Spinal cord (tissue), 10 donors: ENCODE measurements around the gene ATP1A3. TPM values are rescaled to one million over a fixed set of nuclear protein-coding genes. Genes with fewer than 3 reads are reported as not detected.
"Not testable (repeated sequence)": the region's sequence is repeated elsewhere in the genome, so short reads cannot be mapped to it uniquely, and the experiment has no call there.

Experiments used
- DNase-seq, 6 donors: peaks; one replicate each; pipeline versions ENCODE4 v3.0.0 to v3.0.0-alpha.2; 2013 to 2015; ENCODE audit warnings: low spot score in 6 of 6, low read depth in 4 of 6
- H3K27ac ChIP-seq: one replicate; pipeline ENCODE4 v1.5.1; 2013; ENCODE audit warnings: low read depth, low read length, control low read depth
- H3K27me3 ChIP-seq: one replicate; pipeline ENCODE4 v1.6.1; 2013; ENCODE audit warnings: low read length; ENCODE audit not compliant: control insufficient read depth, insufficient read depth
- H3K36me3 ChIP-seq: one replicate; pipeline ENCODE4 v1.6.1; 2013; ENCODE audit warnings: low read length; ENCODE audit not compliant: control insufficient read depth, insufficient read depth
- H3K4me1 ChIP-seq: one replicate; pipeline ENCODE4 v1.6.1; 2013; ENCODE audit warnings: low read length; ENCODE audit not compliant: control insufficient read depth, insufficient read depth
- H3K4me3 ChIP-seq: one replicate; pipeline ENCODE4 v1.5.1; 2013; ENCODE audit warnings: low read depth, low read length, control low read depth
- H3K9me3 ChIP-seq: one replicate; pipeline ENCODE4 v1.6.1; 2013; ENCODE audit warnings: low read length; ENCODE audit not compliant: control insufficient read depth, insufficient read depth
- WGBS: methylation state at CpG from one replicate; pipeline ENCODE4 v1.1.5; 2013; ENCODE audit warnings: missing lambda C conversion rate; ENCODE audit not compliant: insufficient coverage; 5-methylcytosine and 5-hydroxymethylcytosine counted together
- polyA plus RNA-seq, 2 donors: library from polyadenylated mRNA; unstranded; fragments of 120-200 nt; gene quantifications; one replicate each; pipeline ENCODE4 v1.2.1, GENCODE V29; 2013; ENCODE audit not compliant: insufficient read length in 2 of 2
- total RNA-seq, 2 donors: library from RNA; depleted of rRNA in 1 of 2; stranded (reverse); fragments of 120-200 nt in 1 of 2; fragments of >200 nt in 1 of 2; gene quantifications; one replicate each; pipeline versions ENCODE4 v1.2.3 to v1.2.4, GENCODE V29; 2013 to 2014
- donor health status: healthy.

Gene ATP1A3
- total and polyA plus RNA-seq, 4 donors, result 85.0 to 704 (median 538) TPM

DNA sequence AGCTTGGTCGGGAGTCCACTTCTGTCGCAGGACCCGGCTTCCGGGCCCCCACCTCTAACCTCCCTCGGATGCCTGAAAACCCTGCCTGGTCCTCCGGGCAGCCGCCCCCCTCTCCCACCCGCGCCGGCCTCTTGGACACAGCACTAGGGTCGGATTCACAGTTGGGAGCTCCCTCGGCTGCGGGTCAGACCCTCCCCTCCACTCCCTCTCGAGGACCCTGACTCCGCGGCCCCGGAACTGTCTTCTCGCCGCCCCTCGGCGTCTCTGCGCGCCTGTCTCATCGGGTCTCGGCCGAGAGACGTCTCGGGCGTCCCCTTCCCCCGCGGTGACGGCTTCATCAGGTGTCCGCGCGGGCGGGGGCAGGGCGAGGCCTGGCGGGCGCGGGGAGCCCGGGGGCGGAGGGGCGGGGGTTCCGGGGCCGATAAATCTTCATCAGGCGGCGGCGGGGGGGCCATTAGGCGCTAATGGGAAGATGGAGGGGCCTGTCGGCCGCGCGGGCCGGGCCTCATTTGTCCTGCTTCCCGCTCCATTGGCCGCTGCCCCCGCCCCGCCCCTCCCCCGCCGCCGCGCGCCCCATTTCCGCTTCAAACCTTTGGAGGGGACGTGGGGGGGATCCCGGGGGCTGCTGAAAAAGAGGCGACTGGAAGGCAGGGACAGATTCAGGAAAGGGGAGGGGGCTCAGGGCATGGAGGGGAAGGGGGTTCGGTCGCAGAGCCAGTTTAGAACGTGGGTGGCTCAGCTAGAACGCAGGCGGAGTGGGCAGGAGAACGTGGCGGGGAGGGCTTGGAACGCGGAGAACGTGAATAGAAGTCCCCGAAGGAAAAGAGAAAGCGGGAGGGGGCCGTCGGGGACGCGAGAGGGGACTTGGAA is 53.9 kb downstream of the ATP1A3 start:
- Histone ChIP-seq H3K27me3 (peaks cover 44% of the 10 kb centered on the region), H3K27ac (no peak overlapping the region), H3K4me1 (peaks cover 23% of the 10 kb centered on the region), H3K36me3 (no peaks in the 10 kb centered on the region), H3K9me3 (no peaks in the 10 kb centered on the region), H3K4me3 (peak overlapping the region; percentile 48)
- peak in 2 of 6 donors; percentile 53 for DNase-seq
- under 1% methylated on average over 82 of the region's 83 CpGs for WGBS

GRCh38 chr19:41939209-41939608 is 54.8 kb downstream of the ATP1A3 start:
- Histone ChIP-seq H3K27me3 (peaks cover 52% of the 10 kb centered on the region), H3K4me1 (peaks cover 23% of the 10 kb centered on the region)
- H3K9me3 ChIP-seq, H3K36me3 ChIP-seq, DNase-seq, H3K27ac ChIP-seq, H3K4me3 ChIP-seq: not testable (repeated sequence)

DNA sequence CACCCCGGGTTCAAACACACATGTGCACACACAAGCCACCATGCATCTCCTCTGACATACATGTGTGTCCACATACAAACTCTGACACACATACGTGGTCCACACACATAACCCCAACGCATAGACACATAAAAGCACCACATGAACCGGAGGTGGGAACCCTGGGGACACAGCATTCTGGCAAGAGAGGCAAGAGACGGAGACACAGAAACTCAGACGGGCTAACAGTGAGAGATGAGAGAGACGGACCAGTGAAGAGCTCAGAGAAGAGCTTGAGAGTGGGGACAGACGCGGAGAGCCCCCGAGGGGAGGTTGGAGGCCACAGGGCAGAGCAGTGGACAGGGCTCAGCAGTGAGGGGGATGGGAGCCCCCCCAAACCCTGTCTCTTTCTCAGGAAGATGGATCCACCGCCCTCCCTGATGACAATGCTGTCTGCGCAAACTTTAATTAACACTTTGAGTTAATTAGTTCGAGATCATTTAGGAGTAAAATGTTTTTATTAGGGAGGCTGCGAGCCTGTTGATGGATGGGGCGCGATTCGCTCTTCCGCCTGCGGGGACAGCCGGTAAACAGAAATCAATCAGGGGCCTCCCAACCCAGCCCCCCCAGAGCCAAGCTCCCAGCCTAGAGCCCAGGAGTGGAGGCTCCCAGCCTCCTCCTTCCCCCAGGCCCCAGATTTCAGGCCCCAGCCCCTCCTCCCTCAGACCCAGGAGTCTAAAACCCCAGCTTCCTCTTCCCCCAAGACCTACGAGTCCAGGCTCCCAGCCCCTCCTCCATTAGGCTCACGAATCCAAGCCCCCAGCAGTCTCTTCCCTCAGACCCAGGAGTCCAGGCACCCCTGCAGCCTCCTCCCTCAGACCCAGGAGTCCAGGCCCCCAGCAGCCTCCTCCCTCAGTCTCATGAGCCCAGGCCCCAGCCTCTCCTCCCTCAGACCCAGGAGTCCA is 56.2 kb downstream of the ATP1A3 start:
- Histone ChIP-seq H3K27ac (no peak overlapping the region), H3K36me3 (no peaks in the 10 kb centered on the region), H3K4me3 (no peak overlapping the region), H3K27me3 (peaks cover 64% of the 10 kb centered on the region), H3K9me3 (no peaks in the 10 kb centered on the region), H3K4me1 (peaks cover 23% of the 10 kb centered on the region)
- 24% methylated on average over 18 of the region's 22 CpGs for WGBS
- DNase-seq, result peak in 1 of 6 donors; percentile 66

DNA sequence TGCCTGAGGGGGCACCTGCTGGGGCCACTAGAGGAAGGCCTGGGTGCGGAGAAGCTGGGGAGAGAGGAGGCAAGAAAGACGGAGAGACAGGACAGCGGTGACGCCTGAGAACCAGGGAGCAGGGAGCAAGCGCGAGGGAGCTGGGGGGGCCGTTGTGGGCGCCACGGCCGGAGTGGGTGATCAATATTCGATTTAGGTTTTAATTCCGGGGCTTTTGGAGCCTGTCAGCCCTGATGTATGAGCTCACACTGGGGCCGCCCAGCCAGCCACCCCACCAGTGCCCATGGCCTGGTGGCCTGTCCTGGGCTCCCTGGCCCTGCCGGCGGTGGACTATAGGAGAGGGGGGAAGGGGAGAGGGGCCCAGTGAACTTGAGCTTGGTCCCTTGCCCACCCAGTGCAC is 57.1 kb downstream of the ATP1A3 start:
- Histone ChIP-seq H3K4me1 (peaks cover 29% of the 10 kb centered on the region), H3K36me3 (no peaks in the 10 kb centered on the region), H3K9me3 (no peaks in the 10 kb centered on the region), H3K27me3 (peaks cover 72% of the 10 kb centered on the region), H3K27ac (no peak overlapping the region), H3K4me3 (no peak overlapping the region)
- 43% methylated on average over 15 of the region's 15 CpGs for WGBS
- DNase-seq, result no peak

- Histone ChIP-seq H3K9me3 (no peaks in the 10 kb centered on the region), H3K36me3 (no peaks in the 10 kb centered on the region), H3K27me3 (peaks cover 76% of the 10 kb centered on the region), H3K4me3 (no peak overlapping the region), H3K4me1 (peaks cover 29% of the 10 kb centered on the region), H3K27ac (no peak overlapping the region)
- DNase-seq, result no peak
- WGBS, result 80% methylated on average over 8 of the region's 8 CpGs
Observed at GRCh38 chr19:41936416-41936850, 57.6 kb downstream of the ATP1A3 start.

DNA sequence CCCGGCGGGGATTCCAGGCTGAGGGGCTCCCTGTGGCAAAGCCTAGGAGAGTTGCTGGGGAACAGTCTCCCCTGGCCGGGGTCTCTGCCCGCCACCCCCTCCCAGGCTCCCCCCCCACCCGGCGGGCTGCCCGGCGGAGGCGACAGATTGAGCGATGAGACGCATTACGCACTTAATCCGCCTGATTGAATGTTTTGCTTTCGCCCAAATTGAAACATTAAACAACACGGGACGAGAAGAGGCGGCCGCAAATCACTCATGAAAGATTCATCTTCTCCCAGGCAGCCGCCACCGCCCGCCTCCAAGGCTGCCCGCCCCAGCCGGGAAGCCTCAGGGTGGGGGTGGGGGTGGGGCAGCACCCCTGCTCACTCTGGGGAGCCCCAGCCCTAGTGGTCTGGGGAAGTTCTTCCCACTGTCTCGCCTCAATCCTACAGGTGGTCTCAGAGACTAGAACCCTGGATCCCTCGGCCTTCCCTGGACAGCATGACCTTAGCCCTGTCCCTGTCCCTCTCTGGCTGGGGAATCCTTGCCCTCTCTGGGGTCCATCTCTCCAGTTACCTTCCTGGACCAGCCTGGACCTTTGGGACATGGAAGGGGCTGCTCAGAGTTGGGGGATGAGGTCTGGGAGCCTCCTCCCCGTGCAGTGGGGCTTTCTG is 58.1 kb downstream of the ATP1A3 start:
- peaks cover 76% of the 10 kb centered on the region for H3K27me3 ChIP-seq
- H3K4me1 ChIP-seq, result peaks cover 24% of the 10 kb centered on the region
- no peaks in the 10 kb centered on the region for H3K36me3 ChIP-seq
- DNase-seq, result no peak
- no peak overlapping the region for H3K4me3 ChIP-seq
- H3K27ac ChIP-seq, result no peak overlapping the region
- 18% methylated on average over 17 of the region's 26 CpGs for WGBS
- no peaks in the 10 kb centered on the region for H3K9me3 ChIP-seq

- WGBS, result 27% methylated on average over 6 of the region's 7 CpGs
- peak in 2 of 6 donors; percentile 76 to 78 for DNase-seq
- Histone ChIP-seq H3K9me3 (no peaks in the 10 kb centered on the region), H3K27ac (no peak overlapping the region), H3K27me3 (peaks cover 82% of the 10 kb centered on the region), H3K4me1 (peaks cover 19% of the 10 kb centered on the region), H3K4me3 (no peak overlapping the region), H3K36me3 (no peaks in the 10 kb centered on the region)
Observed at GRCh38 chr19:41934849-41935374, 59.1 kb downstream of the ATP1A3 start.

GRCh38 chr19:41933693-41934426 is 60.2 kb downstream of the ATP1A3 start:
- H3K27ac ChIP-seq, result no peak overlapping the region
- H3K9me3 ChIP-seq, result no peaks in the 10 kb centered on the region
- H3K4me1 ChIP-seq, result peaks cover 20% of the 10 kb centered on the region
- H3K36me3 ChIP-seq, result no peaks in the 10 kb centered on the region
- peaks cover 89% of the 10 kb centered on the region for H3K27me3 ChIP-seq
- no peak overlapping the region for H3K4me3 ChIP-seq
- DNase-seq, result no peak
- WGBS, result 49% methylated on average over 6 of the region's 7 CpGs
